ENCODE data around the gene OR1K1. TPM values are rescaled to one million over a fixed set of nuclear protein-coding genes. Genes with fewer than 3 reads are reported as not detected.
A peak's percentile ranks its signal among the peaks of the same experiment; 100 is the strongest.
"Not testable (repeated sequence)": the region's sequence is repeated elsewhere in the genome, so short reads cannot be mapped to it uniquely, and the experiment has no call there.

Gene OR1K1
- total RNA-seq, 2 experiments from 2014 or later = not detected

DNA sequence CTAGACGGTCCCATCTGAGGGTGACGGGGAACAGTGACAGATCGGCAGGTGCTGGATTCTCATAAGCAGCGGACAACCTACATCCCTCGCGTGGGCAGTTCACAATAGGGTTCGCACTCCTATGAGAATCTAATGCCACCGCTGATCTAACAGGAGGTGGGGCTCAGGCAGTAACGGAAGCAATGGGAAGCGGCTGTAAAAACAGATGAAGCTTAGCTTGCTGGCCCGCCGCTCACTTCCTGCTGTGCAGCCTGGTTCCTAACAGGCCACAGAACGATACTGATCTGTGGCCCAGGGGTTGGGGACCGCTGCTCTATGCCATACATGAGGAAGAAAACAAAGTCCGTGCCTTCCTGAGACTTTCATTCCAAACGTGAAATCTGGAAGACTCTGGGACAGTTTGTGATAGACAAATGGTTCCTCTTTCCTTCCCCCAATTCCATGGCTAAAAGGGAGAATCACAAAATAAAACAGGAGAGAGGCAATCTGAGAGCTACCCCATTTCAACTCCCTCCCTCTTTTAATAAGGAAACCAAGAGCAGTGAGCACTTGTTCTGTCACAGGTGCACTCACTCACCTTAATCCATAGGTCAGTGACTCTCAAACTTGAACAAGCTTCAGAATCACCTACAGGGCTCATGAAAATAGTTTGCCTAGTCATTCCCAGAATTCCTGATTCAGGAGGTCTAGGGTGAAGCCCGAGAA is 16.4 kb downstream of the OR1K1 start:
- intact Hi-C loops (cut with micrococcal nuclease) = loop anchor here (10.0 kb wide), 2 partner anchors 462 to 722 kb away; partner anchors contain the start of gene TTLL11
- Mint-ChIP-seq H3K27me3 (no peaks in the 10 kb centered on the region), H3K4me1 (ENCODE audit: low read depth) (peaks cover 37% of the 10 kb centered on the region), H3K4me3 (peak overlapping the region; percentile 46), H3K9me3 (no peaks in the 10 kb centered on the region), H3K27ac (peak overlapping the region; percentile 69), H3K36me3 (peaks cover 12% of the 10 kb centered on the region)
- ChIA-PET POLR2A (interaction anchor here (2.2 to 2.5 kb wide), 2 partner anchors 9 to 12 kb away, joined by 7 to 8 read pairs; partner anchors contain the start of gene PDCL), CTCF (interaction anchor here (0.9 to 2.0 kb wide), 9 partner anchors 12 to 721 kb away, joined by 3 to 7 read pairs (median 4); partner anchors contain the start of gene PDCL)
- peak; percentile 60 for DNase-seq

DNA sequence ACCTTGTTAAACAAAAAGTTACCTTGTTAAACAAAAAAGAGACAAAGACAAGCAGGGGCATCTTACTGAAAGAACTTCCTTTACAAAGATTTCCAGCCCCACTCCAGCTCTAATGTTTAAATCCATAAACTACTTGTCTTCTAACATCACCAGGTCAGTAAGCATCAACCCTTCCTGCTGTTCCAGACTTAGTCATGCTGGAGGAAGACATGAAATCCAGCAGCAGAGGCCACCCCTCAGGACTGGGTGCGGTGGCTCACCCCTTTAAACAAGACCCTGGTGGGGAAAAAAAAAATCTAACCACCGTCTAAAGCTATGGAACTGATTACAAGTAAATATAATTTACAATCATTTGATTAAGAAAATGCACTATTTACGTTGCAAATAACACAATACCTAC is 19.4 kb downstream of the OR1K1 start:
- ChIA-PET CTCF (interaction anchor here (1.0 to 1.9 kb wide), 2 partner anchors 9 to 722 kb away, joined by 3 to 8 read pairs; no protein-coding TSS in a partner anchor), POLR2A (no interaction called here)
- H3K36me3 Mint-ChIP-seq = peaks cover 23% of the 10 kb centered on the region
- DNase-seq = no peak
- intact Hi-C loops (cut with micrococcal nuclease) = loop anchor here (10.0 kb wide), 2 partner anchors 465 to 725 kb away; partner anchors contain the start of gene TTLL11
- H3K27me3 Mint-ChIP-seq = no peaks in the 10 kb centered on the region
- no peaks in the 10 kb centered on the region for H3K9me3 Mint-ChIP-seq
- H3K4me1 Mint-ChIP-seq (ENCODE audit: low read depth) = peaks cover 45% of the 10 kb centered on the region
- no peak overlapping the region for H3K4me3 Mint-ChIP-seq
- peak overlapping the region; percentile 28 for H3K27ac Mint-ChIP-seq

DNA sequence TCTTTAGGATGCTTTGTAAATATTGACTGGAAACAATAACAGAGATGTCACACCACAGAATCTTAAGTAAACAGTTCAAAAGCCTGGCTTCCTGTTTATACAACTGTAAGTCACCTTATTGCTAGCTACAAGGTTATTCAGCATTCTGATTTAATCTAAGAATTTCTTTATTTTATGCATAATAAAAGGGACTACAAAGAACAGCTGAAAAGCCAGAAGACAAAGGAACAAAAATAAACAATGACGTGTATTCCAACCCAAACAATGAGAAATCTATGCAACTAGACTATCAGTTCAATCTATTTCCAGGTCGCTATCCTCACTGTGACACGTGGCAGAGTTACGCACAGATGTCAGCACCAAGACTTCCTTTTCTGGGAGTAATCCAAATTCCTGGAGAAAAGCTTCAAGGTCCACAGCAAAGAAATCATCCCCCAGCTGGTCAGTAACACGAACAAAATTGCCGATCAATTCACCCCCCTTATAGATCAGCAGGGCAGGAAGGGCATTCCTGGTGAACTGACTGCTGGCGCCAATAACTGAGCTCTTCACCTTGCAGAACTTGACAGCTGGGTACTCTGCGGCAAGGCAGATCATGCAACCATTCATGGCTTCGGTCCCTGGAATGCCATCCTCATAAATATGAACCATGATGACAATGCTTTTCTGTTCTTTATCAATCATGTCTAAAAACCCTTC is 20.0 kb downstream of the OR1K1 start:
- Mint-ChIP-seq H3K27ac (peak overlapping the region; percentile 28), H3K4me3 (no peak overlapping the region), H3K27me3 (no peaks in the 10 kb centered on the region), H3K9me3 (no peaks in the 10 kb centered on the region), H3K36me3 (peaks cover 27% of the 10 kb centered on the region), H3K4me1 (ENCODE audit: low read depth) (peaks cover 46% of the 10 kb centered on the region)
- ChIA-PET POLR2A (no interaction called here), CTCF (interaction anchor here (1.5 to 1.9 kb wide), 2 partner anchors 10 to 11 kb away, joined by 5 to 8 read pairs; no protein-coding TSS in a partner anchor)
- no peak for DNase-seq
- intact Hi-C loops (cut with micrococcal nuclease) = loop anchor here (10.0 kb wide), 2 partner anchors 465 to 725 kb away; partner anchors contain the start of gene TTLL11

DNA sequence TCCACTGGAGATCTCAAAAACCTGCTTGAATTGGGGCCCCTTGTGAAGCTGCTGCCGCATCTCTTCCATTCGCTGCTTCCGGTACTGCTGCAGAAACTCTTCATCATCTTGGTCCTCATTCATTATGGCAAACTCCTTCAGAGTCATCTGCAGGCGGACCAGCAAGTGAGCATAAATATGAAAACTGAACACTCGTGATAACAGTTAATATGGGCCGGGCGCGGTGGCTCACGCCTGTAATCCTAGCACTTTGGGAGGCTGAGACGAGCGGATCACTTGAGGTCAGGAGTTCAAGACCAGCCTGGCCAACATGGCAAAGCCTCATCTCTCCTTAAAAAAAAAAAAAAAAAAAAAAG is 20.5 kb downstream of the OR1K1 start:
- H3K27ac Mint-ChIP-seq = no peak overlapping the region
- ChIA-PET POLR2A (no interaction called here), CTCF (interaction anchor here (1.5 to 1.9 kb wide), 2 partner anchors 10 to 12 kb away, joined by 5 to 8 read pairs; no protein-coding TSS in a partner anchor)
- intact Hi-C loops (cut with micrococcal nuclease) = no loop called here
- no peak overlapping the region for H3K4me3 Mint-ChIP-seq
- H3K4me1 Mint-ChIP-seq (ENCODE audit: low read depth) = peaks cover 47% of the 10 kb centered on the region
- DNase-seq = no peak
- peaks cover 27% of the 10 kb centered on the region for H3K36me3 Mint-ChIP-seq
- no peaks in the 10 kb centered on the region for H3K9me3 Mint-ChIP-seq
- H3K27me3 Mint-ChIP-seq = no peaks in the 10 kb centered on the region

DNA sequence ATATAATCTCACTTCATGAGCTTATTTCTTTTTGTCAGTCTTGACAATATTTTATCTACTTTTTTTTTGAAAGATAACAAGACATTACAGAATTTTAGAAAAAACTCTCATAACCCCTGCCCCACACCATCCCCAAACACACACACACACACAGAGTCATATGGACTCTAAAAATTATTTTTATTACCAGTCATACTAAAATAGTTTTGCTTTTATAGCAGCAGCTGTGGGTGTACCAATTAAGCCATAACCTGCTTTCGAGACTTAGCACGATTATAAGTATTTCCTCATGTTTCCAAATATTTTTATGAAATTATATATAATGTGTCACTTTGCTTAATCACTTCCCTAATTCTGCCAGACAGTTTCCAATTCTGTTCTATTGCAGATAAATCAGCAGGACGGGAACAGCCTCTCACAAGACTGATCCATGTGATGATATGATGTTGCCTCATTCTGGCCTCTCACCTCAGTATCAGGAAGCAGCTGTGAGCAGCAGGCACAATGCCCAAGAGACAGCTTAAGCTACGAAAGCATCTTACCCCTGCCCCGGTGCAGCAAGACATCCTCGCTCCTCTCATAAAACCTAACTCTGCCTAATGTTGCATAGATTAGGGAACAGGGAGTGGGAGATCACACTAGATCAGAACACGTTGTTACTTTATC is 21.5 kb downstream of the OR1K1 start:
- peaks cover 32% of the 10 kb centered on the region for H3K36me3 Mint-ChIP-seq
- H3K9me3 Mint-ChIP-seq = no peaks in the 10 kb centered on the region
- no peak for DNase-seq
- peaks cover 45% of the 10 kb centered on the region for H3K4me1 Mint-ChIP-seq (ENCODE audit: low read depth)
- H3K4me3 Mint-ChIP-seq = no peak overlapping the region
- POLR2A ChIA-PET = no interaction called here
- intact Hi-C loops (cut with micrococcal nuclease) = no loop called here
- CTCF ChIA-PET = interaction anchor here (1.5 to 1.9 kb wide), 2 partner anchors 11 to 13 kb away, joined by 5 to 8 read pairs; no protein-coding TSS in a partner anchor
- no peaks in the 10 kb centered on the region for H3K27me3 Mint-ChIP-seq
- peak overlapping the region; percentile 70 for H3K27ac Mint-ChIP-seq

DNA sequence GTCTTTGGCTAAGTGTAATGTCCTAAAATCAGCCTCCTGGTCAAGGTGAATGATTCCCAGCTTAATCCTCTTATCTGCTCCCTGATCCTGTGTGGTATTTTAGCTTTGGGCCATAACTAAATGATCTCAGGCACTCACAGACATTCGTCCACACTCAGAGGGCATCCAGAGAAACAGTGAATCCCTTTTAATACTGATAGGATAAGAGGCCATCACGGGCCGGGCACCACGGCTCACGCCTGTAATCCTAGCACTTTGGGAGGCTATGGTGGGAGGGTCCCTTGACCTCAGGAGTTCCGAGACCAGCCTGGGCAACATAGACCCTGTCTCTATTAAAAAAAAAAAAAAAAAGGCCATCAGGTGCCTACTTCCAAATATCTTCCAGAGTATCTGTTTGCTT is 22.1 kb downstream of the OR1K1 start:
- Mint-ChIP-seq H3K9me3 (no peaks in the 10 kb centered on the region), H3K27me3 (no peaks in the 10 kb centered on the region), H3K4me1 (ENCODE audit: low read depth) (peaks cover 45% of the 10 kb centered on the region), H3K36me3 (peaks cover 31% of the 10 kb centered on the region), H3K27ac (peak overlapping the region; percentile 70), H3K4me3 (no peak overlapping the region)
- intact Hi-C loops (cut with micrococcal nuclease) = no loop called here
- no peak for DNase-seq
- POLR2A ChIA-PET = no interaction called here
- CTCF ChIA-PET = interaction anchor here (1.8 kb wide), 1 partner anchor 13 kb away, joined by 6 read pairs; no protein-coding TSS in a partner anchor

DNA sequence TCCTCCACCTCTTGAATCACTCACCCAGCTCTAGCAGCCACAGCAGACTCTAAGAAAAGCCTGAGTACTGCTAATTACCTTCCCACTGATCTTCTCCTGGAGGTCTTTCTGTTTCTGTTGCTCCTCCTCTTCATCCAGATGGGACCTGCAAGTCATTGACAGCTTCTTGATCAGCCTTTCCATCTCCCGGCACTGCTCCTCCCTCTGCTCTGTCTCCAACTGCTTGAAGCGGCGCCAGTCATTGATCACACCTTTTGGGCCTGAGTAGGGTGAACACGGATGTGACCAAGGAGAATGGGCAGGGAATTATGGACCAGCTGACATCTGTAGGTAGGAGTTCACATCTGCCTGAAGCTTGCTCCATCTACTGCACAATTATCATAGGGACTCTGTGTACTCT is 23.0 kb downstream of the OR1K1 start:
- Mint-ChIP-seq H3K27me3 (no peaks in the 10 kb centered on the region), H3K4me1 (ENCODE audit: low read depth) (peaks cover 48% of the 10 kb centered on the region), H3K27ac (peak overlapping the region; percentile 7), H3K4me3 (no peak overlapping the region), H3K9me3 (no peaks in the 10 kb centered on the region), H3K36me3 (peaks cover 28% of the 10 kb centered on the region)
- intact Hi-C loops (cut with micrococcal nuclease) = no loop called here
- POLR2A ChIA-PET = no interaction called here
- DNase-seq = no peak
- CTCF ChIA-PET = interaction anchor here (1.0 to 1.8 kb wide), 2 partner anchors 10 to 14 kb away, joined by 3 to 6 read pairs; no protein-coding TSS in a partner anchor

DNA sequence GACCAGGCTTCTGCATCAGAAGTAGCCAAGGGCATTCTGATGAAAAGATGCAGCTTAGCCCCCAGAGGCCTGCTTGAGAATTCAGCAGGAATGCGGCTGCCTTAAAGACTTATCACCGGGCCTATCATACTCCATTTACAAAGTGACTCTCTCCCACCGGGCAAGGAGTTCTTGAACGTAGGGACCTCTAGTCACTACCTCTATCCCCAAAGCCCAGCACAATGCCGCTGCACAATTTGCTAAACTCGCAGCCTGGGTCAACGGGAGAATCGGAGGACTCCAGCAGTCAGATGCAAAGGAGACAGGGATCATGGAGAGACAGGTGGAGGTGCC is 27.8 kb downstream of the OR1K1 start:
- no peak for DNase-seq
- CTCF ChIA-PET = interaction anchor here (1.3 to 2.8 kb wide), 4 partner anchors 12 to 704 kb away, joined by 3 to 7 read pairs (median 3); no protein-coding TSS in a partner anchor
- Mint-ChIP-seq H3K4me1 (ENCODE audit: low read depth) (peaks cover 34% of the 10 kb centered on the region), H3K27me3 (no peaks in the 10 kb centered on the region), H3K4me3 (peak overlapping the region; percentile 97), H3K36me3 (peaks cover 18% of the 10 kb centered on the region), H3K27ac (peak overlapping the region; percentile 81), H3K9me3 (no peaks in the 10 kb centered on the region)
- intact Hi-C loops (cut with micrococcal nuclease) = loop anchor here (1.0 to 5.0 kb wide), 4 partner anchors 77 to 398 kb away; partner anchors contain the start of gene ZBTB26
- POLR2A ChIA-PET = interaction anchor here (0.6 to 1.2 kb wide), 5 partner anchors 11 to 113 kb away, joined by 3 to 7 read pairs (median 3); partner anchors contain the start of genes RABGAP1 and RC3H2

DNA sequence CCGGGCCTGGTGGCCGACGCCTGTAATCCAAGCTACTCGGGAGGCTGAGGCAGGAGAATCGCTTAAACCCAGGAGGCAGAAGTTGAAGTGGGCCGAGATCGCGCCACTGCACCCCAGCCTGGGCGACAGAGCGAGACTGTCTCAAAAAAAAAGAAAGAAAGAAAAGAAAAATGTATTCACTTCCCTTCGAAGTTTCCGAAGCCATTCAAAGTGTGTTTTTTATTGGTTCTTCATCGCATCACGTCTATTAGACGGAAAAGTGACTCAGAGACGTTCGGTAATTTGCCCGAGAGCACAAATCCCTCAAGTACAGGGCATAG is 29.0 kb downstream of the OR1K1 start:
- CTCF ChIA-PET = interaction anchor here (0.9 to 2.8 kb wide), 5 partner anchors 13 to 730 kb away, joined by 3 to 7 read pairs (median 3); no protein-coding TSS in a partner anchor
- intact Hi-C loops (cut with micrococcal nuclease) = loop anchor here (1.0 to 5.0 kb wide), 4 partner anchors 75 to 396 kb away; partner anchors contain the start of gene ZBTB26
- DNase-seq, H3K9me3 Mint-ChIP-seq, H3K27me3 Mint-ChIP-seq: not testable (repeated sequence)
- Mint-ChIP-seq H3K4me3 (peak overlapping the region; percentile 97), H3K4me1 (ENCODE audit: low read depth) (peaks cover 33% of the 10 kb centered on the region), H3K36me3 (peaks cover 14% of the 10 kb centered on the region), H3K27ac (peak overlapping the region; percentile 81)
- POLR2A ChIA-PET = interaction anchor here (1.1 to 1.2 kb wide), 2 partner anchors 12 to 76 kb away, joined by 3 to 7 read pairs; partner anchors contain the start of gene RC3H2

DNA sequence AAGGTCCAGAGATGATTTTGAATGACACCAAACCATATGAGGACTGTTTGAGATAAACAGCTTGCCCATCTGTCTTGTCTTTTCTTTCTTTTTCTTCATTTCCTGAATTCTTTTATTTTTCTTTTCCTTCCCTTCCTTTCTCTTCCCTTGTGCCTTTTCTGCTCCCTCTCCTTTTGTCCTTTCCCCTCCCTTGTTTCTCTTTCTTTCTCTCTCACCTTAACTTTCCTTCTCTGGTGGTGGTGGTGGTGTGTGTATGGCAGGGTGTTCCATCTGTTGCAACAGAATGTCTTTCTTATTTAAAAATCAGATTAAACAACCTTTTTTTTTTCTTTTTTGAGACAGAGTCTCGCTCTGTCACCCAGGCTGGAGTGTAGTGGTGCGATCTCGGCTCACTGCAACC is 32.3 kb downstream of the OR1K1 start:
- Mint-ChIP-seq H3K36me3 (no peaks in the 10 kb centered on the region), H3K4me1 (ENCODE audit: low read depth) (peaks cover 18% of the 10 kb centered on the region), H3K4me3 (no peak overlapping the region), H3K9me3 (no peaks in the 10 kb centered on the region), H3K27ac (no peak overlapping the region), H3K27me3 (no peaks in the 10 kb centered on the region)
- DNase-seq = no peak
- ChIA-PET POLR2A (no interaction called here), CTCF (no interaction called here)
- intact Hi-C loops (cut with micrococcal nuclease) = no loop called here

DNA sequence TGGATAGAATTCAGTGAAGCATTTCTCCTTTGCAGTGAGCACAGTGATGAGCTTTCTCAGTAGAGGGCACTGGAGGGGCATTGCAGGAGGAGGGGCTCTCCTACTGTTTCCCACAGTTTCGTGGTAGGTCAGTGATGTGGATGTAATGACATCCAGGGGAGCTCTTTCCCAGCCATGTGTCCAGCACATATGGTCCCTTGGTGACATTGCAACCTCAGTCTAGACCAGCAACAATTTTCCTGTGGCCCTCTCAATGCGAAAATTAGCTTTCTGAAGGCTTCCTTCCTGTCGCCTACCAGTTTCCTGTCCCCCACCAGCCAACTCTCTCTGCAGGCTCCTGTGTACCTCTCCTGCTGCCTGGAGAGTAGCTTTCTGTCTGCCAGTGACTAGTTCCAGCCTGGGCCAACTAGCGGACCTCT is 35.4 kb downstream of the OR1K1 start:
- ChIA-PET POLR2A (interaction anchor here (1.2 kb wide), 1 partner anchor 14 kb away, joined by 5 read pairs; no protein-coding TSS in a partner anchor), CTCF (interaction anchor here (0.9 to 1.4 kb wide), 6 partner anchors 8 to 370 kb away, joined by 3 to 4 read pairs (median 3); partner anchors contain the start of gene ZBTB6)
- Mint-ChIP-seq H3K27ac (peak overlapping the region; percentile 66), H3K4me1 (ENCODE audit: low read depth) (peaks cover 13% of the 10 kb centered on the region), H3K36me3 (no peaks in the 10 kb centered on the region), H3K4me3 (peak overlapping the region; percentile 20), H3K27me3 (no peaks in the 10 kb centered on the region), H3K9me3 (no peaks in the 10 kb centered on the region)
- intact Hi-C loops (cut with micrococcal nuclease) = no loop called here
- DNase-seq = peak; percentile 44

Measured in activated CD4-positive, alpha-beta memory T cell treated with anti-CD3 and anti-CD28 coated beads for 36 hours (primary cell).